ENCODE results near the gene CHRDL2.

Gene CHRDL2

GRCh38 chr11:74709175-74709574 is 22.1 kb downstream of the CHRDL2 start:
- DNase-seq: no peak

DNA sequence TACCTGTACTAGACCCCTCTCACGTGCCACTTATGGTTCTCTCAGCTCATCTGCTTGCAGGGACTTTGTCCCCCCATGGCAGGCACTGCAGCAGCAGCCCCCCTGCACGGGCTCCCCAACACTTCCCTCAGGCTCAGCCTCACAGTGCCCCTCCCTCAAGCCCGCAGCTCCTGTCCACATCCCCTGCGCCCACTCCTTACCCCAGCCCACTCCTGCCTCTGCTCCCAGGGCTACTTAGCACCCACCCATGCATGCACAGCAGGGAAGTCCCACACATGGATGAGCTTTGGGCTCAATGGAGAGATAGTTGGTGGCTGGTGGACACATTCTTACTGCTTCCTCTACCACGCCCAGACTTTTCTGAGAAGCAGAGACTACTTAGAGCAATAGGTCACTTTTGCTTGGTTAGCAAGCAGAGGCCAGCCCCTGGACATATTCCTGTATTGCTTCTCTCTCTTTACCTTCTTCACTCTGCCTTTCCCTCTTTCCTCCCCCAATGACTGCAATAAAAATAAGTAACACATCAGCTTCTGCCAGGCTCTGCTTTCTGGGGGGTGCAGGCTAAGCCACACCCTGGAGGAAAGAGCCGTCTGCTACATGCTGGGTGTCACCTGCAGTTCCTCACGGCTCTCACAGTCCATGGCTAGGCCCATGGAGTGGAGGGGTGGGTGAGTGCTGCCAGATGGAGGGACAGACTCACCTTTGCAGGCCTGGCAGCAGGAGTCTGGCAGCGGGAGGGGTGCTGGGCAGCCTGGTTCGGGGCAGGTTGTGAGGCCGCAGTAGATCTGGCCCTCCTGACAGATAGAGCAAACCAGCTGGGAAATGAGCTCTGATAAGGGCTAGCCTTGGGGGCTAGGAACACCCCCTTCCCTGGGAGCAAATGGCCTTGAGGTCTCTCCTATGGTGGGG is 23.4 kb downstream of the CHRDL2 start:
- DNase-seq: no peak

GRCh38 chr11:74707182-74707581 is 24.0 kb downstream of the CHRDL2 start:
- no peak for DNase-seq

DNA sequence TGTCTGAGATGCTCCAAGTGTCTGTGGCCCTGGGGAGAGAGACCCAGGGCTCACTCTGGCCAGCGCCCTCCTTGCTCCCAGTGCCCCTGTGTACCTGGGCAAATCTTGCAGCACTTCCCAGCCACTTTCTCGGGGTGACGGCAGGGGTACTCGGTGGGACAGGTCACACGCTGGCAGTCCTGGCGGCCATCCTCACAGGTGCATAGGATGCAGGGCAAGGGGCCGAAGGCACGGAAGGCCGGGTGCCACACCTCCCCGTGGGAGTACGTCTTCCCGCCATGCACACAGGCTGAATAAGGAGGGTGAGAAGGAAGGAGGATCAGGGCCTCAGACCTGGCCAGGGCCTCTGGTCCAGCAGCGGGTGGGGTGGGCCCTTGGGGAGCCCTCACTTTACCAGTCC is 28.0 kb downstream of the CHRDL2 start:
- DNase-seq: no peak

DNA sequence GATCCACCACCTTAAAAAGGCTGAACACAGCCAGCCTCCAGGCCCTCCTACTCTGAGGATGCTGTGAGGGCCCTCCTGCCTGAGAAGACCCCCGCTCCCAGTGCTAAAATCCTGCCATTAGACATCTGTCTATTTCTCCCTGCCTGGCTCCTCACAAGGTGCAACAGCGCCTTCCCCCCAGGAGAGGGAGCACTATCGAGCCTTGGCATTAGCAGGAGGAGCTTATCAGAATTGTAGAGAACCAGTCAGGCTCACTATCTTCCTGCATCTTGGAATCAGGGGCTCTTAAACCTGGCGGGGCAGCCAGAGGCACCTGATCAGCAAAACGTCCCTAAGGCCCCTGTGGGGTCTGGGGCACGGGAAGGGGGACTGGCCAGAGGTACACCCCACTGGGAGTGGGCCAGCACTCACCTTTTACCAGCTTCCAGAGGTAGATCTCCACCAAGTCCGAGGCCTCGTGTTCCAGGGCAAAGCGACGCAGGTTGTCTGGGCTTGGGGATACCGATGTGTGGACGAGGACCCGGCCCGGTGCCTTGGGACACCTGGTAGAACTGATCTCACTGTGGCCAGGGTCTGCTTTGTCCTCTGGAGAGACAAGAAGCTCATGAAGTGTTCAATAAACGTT is 28.7 kb downstream of the CHRDL2 start:
- DNase-seq: peak; percentile 35

DNA sequence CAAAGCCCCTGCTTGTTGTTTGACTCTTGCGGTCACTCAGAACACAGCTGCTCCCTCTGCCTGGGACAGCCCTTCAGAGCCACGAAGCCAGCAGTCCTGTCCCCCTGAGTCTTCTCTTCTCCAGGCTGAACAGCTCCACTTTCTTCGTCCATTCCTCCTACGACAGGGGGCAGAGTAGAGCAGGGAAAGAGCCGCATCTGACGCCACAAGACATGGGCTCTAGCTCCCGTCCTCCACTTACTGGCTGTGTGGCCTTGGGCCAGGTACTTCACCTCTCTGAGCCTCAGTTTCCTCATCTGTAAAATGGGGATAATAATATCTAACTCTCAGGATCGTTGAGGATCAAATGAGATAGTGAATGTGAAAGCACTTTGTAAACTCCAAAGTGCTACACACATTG is 29.9 kb downstream of the CHRDL2 start:
- DNase-seq: no peak

- no peak for DNase-seq
Measured at GRCh38 chr11:74699615-74700396, 31.4 kb downstream of the CHRDL2 start.

DNA sequence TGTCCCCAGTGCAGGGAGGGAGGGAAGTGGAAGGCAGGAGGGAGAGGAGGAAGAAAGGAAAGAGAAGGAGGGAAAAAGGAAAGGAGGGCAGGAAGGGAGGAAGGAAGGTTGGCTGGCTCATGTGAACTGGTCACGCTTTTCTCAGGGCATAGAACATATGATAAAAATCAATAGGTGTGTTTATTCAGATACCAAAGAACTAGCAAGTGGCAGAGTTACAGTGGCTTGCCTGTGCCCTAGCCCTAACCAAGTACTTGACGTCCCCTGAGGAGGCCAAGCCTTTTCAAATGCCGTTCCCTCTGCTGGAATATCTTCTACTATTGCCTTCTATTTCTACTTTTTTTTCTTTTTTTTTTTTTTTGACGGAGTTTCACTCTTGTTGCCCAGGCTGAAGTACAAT is 33.5 kb downstream of the CHRDL2 start:
- DNase-seq: no peak

DNA sequence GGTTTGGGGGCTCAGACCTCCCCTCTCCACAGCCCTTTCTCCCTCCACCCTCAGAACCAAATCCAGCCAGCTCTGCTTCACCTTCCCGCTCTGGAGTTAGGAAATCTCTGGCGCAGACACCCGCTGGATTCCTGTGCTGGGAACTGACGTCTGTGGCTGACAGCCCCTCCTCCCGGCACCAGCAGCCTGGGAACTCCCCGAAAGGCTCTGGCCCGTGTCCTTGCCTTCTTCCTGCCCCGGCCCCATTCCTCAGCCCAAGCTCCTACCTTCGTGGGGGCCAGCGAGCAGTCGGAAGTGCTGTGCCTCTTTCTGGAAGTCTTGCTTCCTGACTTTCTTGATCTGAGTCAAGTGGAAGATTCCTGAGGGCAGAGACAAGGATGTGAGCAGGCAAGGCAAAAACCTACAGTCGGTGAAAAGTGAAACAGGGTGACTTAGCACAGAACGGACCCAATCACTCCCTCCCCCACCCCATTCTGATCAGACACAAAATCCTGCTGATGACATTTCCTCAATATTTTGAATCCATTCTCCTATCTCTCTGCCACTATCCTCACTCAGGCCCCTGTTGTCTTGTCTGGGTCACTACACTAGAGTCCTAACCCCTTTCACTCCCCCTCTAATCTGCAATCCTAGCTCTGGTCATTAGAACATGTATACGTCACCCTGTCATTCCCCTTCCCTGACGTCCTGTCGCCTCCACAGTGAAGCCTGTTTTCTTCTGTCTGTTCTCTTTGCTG is 34.1 kb downstream of the CHRDL2 start:
- DNase-seq: peak; percentile 92

- no peak for DNase-seq
Measured at GRCh38 chr11:74696500-74696899, 34.7 kb downstream of the CHRDL2 start.

DNA sequence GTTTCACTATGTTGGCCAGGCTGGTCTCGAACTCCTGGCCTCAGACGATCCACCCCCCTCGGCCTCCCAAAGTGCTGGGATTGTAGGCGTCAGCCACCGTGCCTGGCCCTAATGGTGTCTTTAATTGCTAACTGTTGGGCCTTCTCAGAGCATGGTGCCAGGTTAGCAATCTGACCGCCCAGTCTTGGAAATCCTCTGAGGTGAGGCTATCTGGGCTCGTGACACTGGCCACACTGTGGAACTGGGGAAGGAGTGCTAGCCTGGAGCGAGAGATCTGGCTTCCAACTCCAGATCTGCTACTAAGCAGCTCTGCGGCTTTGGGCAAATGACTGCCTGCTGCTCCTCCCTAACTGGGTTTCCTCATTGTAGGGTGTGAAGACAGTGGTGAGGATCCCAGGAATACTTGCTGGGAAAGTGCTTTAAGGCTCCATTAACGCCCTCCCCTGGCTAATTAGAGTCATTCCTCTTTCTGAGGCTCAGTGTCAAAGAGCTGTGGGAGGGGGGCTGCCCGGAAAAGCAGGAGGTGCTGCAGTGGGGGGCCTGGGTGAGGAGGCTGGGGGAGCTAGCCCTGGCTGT is 35.4 kb downstream of the CHRDL2 start:
- no peak for DNase-seq

DNA sequence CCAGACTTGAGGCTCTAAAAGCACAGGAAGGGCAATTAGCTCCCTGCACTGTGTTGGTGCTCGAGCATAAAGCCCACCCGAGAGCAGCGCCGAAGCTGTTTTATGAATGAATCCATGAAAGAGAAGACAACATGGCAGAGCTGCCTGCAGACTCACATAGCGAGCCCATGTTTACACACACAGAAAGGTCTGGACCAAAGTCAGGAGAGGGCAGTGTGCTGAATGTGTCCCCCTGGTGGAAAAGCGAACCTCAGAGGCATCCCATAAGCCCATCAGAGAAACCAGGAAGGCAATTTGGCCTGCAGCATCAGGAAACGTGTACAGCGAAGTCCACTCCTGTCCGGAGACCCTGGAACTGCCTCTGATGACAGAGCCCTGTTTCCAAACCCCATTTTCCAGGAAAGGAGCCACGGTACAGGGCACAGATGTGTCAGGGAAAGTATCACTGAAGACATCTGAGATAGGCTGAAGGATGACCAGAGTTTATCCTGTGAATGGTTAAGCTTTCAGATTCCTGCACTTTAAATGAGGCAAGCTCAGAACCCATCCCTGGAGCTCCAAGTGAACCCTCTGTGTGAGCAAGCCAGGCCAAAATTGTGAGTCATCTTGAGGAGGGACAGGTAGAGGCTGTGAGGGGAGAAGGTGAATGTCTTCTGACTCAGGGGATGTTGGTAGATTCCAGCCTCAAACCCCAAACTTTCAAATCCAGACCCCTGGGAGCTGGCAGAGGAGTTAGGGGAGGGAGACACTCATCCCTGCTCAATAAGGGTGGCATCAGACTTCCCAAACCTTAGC is 36.9 kb downstream of the CHRDL2 start:
- peak; percentile 58 for DNase-seq

- no peak for DNase-seq
Measured at GRCh38 chr11:74693531-74693930, 37.7 kb downstream of the CHRDL2 start.

DNA sequence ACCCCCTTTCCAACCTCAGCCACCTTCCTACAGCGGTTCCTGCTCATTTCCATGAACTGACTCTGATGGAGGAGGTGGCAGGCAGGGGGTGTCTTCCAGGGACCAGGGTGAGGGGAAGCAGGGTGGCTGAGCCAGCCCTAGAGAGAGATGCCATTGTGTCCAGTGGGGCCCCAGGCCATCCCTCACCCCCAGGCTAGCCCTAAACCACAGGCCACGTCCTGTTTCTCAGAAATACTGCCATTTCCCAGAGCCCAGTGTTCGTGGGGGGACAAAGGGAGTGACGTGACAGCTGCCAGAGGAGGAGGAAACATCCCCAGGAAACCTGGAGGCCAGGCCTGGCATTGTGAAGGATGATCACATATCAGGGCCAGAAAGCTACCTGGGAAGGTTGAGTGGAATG is 39.5 kb downstream of the CHRDL2 start:
- no peak for DNase-seq

GRCh38 chr11:74689666-74690065 is 41.6 kb downstream of the CHRDL2 start:
- DNase-seq: no peak

GRCh38 chr11:74687237-74688023 is 43.8 kb downstream of the CHRDL2 start:
- DNase-seq: peak; percentile 25

DNA sequence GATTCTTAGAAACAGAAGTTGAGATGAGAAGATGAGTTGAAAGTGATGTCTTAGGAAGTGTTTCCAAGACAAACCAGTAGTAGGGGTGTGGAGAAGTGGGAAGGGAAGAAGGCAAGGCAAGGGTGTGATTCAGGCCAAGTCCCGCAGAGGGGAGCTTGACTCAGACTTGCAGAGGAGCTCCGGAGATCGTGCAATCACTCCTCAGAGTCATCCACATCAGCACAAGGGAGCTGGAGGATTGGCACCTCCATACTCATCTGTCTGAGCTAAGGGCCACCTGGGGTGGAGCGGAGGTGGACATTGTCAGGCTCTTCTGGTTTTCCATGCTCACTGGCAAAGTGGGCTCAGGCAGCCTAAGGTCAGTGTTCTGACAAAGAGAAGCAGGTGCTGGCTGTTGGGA is 44.4 kb downstream of the CHRDL2 start:
- no peak for DNase-seq

GRCh38 chr11:74685905-74686304 is 45.3 kb downstream of the CHRDL2 start:
- DNase-seq: no peak

DNA sequence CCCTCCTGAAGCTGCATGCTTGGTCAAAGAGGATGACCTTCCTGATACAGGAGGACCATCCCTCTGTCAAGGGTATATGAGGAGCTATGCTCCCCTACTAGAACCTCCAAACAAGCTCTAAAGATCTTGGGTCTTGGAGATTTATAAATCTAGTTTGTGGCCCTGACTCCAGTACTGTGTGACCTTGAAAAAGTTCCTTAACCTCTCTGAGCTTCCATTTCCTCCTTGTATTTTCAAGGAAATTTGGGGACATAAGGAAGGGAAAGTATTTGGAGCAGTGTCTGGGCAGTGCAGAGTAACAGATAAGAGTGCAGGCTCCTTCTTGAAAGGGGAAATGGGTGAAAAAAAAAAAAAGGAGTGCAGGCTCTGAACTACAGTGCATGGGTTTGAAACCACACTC is 45.9 kb downstream of the CHRDL2 start:
- DNase-seq: no peak

- DNase-seq: no peak
Measured at GRCh38 chr11:74684661-74685060, 46.6 kb downstream of the CHRDL2 start.

DNA sequence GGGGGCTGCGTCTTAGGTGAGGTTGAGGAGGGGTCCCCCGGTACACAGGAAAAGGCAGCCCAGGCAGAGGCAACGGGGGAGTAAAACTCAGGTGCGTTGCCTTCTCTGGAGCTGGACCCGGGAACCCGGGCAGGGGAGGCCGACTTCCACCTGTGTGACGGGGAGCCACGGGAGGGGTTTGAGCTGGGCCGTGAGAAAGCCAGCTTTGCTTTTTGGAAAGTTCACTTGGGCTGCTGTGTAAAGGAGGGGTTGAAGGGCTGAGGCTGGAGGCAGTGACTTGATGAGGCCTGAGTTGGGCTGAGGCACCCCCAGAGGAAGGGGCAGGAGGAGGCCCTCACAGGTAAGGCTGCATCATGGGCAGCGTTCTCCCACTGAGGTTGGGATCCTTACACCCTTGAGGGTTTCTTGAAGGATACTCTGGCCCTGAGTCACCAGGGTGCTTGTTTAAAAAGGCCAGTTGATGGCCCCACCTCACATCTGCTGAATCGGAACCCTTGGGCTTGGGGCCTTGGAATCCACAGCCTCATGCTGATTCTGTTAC is 47.2 kb downstream of the CHRDL2 start:
- no peak for DNase-seq

Data from NCI-H226 (cell line).